GM12878 (cell line): ENCODE results near the gene C9orf50. TPM values are rescaled to one million over a fixed set of nuclear protein-coding genes. Genes with fewer than 3 reads are reported as not detected.
A peak's percentile ranks its signal among the peaks of the same experiment; 100 is the strongest.

Experiments
- BHLHE40 ChIP-seq, 2 experiments: fragments of 450-650 bp in 1 of 2; IDR thresholded peaks; 2 replicates each; pipeline ENCODE4 v1.6.1; 2011 to 2017; ENCODE audit warnings: low read depth in 2 of 2, borderline replicate concordance in 1 of 2, improper control_type of control experiment in 1 of 2, low read length in 1 of 2, mild to moderate bottlenecking in 1 of 2
- CHD1 ChIP-seq: IDR thresholded peaks from 2 replicates; pipeline ENCODE4 v1.6.1; 2012; ENCODE audit warnings: low read depth, low read length, improper control_type of control experiment
- DPF2 ChIP-seq: fragments of 450-650 bp; IDR thresholded peaks from 2 replicates; pipeline ENCODE4 v1.6.1; 2017; ENCODE audit warnings: mild to moderate bottlenecking
- FOXK2 ChIP-seq: fragments of 450-650 bp; IDR thresholded peaks from 2 replicates; pipeline ENCODE4 v1.6.1; 2017; ENCODE audit warnings: mild to moderate bottlenecking, moderate library complexity
- JUND ChIP-seq: IDR thresholded peaks from 2 replicates; pipeline ENCODE4 v1.6.1; 2012; ENCODE audit warnings: low read depth, mild to moderate bottlenecking, low read length, improper control_type of control experiment, moderate library complexity
- KDM1A ChIP-seq: fragments of 200-600 bp; sonication (generic); IDR thresholded peaks from 2 replicates; pipeline ENCODE4 v1.6.1; 2016; ENCODE audit warnings: borderline replicate concordance
- LARP7 ChIP-seq: fragments of 450-650 bp; IDR thresholded peaks from 2 replicates; pipeline ENCODE4 v1.6.1; 2017; ENCODE audit warnings: mild to moderate bottlenecking
- MEF2B ChIP-seq: fragments of 450-650 bp; IDR thresholded peaks from 2 replicates; pipeline ENCODE4 v1.6.1; 2018; ENCODE audit warnings: mild to moderate bottlenecking, moderate library complexity; ENCODE audit not compliant: partially characterized antibody, poor library complexity, severe bottlenecking
- PAX5 ChIP-seq: IDR thresholded peaks from 2 replicates; pipeline ENCODE4 v1.6.1; 2011; ENCODE audit warnings: low read depth, low read length, borderline replicate concordance
- POLR2AphosphoS5 ChIP-seq: IDR thresholded peaks from 2 replicates; pipeline ENCODE4 v1.6.1; 2011; ENCODE audit warnings: mild to moderate bottlenecking, low read length, inconsistent platforms
- PRDM15 ChIP-seq: fragments of 450-650 bp; formaldehyde crosslinking; IDR thresholded peaks from 2 replicates; pipeline ENCODE4 v1.4.0; 2020; ENCODE audit warnings: mild to moderate bottlenecking, moderate library complexity
- RB1 ChIP-seq: fragments of 450-650 bp; formaldehyde crosslinking; IDR thresholded peaks from 2 replicates; pipeline ENCODE4 v1.6.1; 2017; ENCODE audit warnings: mild to moderate bottlenecking, borderline replicate concordance
- RUNX3 ChIP-seq: IDR thresholded peaks from 2 replicates; pipeline ENCODE4 v1.6.1; 2012; ENCODE audit warnings: low read length, inconsistent platforms
- SIN3A ChIP-seq: IDR thresholded peaks from 2 replicates; pipeline ENCODE4 v1.6.1; 2012; ENCODE audit warnings: low read depth, low read length, improper control_type of control experiment
- TARDBP ChIP-seq: IDR thresholded peaks from 2 replicates; pipeline ENCODE4 v1.6.1; 2016; ENCODE audit warnings: borderline replicate concordance
- ZBTB40 ChIP-seq: fragments of 450-650 bp; IDR thresholded peaks from 2 replicates; pipeline ENCODE4 v1.6.1; 2016; ENCODE audit warnings: mild to moderate bottlenecking, moderate library complexity, borderline replicate concordance
- ZNF207 ChIP-seq: fragments of 450-650 bp; IDR thresholded peaks from 2 replicates; pipeline ENCODE4 v1.6.1; 2014; ENCODE audit warnings: antibody characterized with exemption, mild to moderate bottlenecking, borderline replicate concordance
- ZNF274 ChIP-seq: IDR thresholded peaks from one replicate; pipeline ENCODE4 v1.8.0; 2011; ENCODE audit not compliant: insufficient read length, insufficient read depth
- ZNF687 ChIP-seq: fragments of 450-650 bp; IDR thresholded peaks from 2 replicates; pipeline ENCODE4 v1.6.1; 2017; ENCODE audit warnings: mild to moderate bottlenecking, moderate library complexity
- polyA plus RNA-seq, 11 experiments: library from polyadenylated mRNA; depleted of rRNA in 4 of 11; unstranded in 6 of 11; stranded (reverse) in 5 of 11; fragments of >200 nt; fragmentation: Nextera tagmentation in 4 of 11; fragmentation: Illumina TruSeq in 1 of 11; extraction: Ambion mirVana in 4 of 11; extraction: Trizol in 1 of 11; gene quantifications; 1 replicate in 1 of 11; 2 replicates in 10 of 11; pipeline versions ENCODE4 v1.2.1 to v1.2.3, GENCODE V29; 2011 to 2016; ENCODE audit warnings: inconsistent platforms in 2 of 11, missing spikeins in 2 of 11, low read depth in 1 of 11
- total RNA-seq, 4 experiments: library from RNA; depleted of rRNA in 3 of 4; stranded (reverse); fragments of >200 nt in 3 of 4; fragmentation: Illumina TruSeq in 1 of 4; extraction: Trizol in 1 of 4; gene quantifications; 2 replicates each; pipeline versions ENCODE4 v1.2.1 to v1.2.3, GENCODE V29; 2013 to 2021

The C9orf50 gene
- total and polyA plus RNA-seq, 10 of the 15 experiments (the other 5 are each of a cell fraction or from before 2014, with no cell fraction given): not detected

GRCh38 chr9:129597355-129598088 is 23.4 kb downstream of the C9orf50 start (continued):
- TF ChIP-seq JUND (no peak), TARDBP (no peak), DPF2 (peak; percentile 61), POLR2AphosphoS5 (no peak), KDM1A (no peak), SIN3A (no peak), RUNX3 (0 out of 2 replicates have a peak, but pooled peaks have one; percentile 26), ZNF207 (0 out of 2 replicates have a peak, but pooled peaks have one; percentile 41), MEF2B (no peak), ZNF687 (peak; percentile 17; the same call in 1 of the 2 replicates), ZBTB40 (peak; percentile 19; the same call in 1 of the 2 replicates), CHD1 (no peak), PAX5 (peak; percentile 48; the same call in 1 of the 2 replicates), LARP7 (no peak; the same call in none of the 2 replicates), ZNF274 (no peak), RB1 (0 out of 2 replicates have a peak, but pooled peaks have one; percentile 43), PRDM15 (no peak), FOXK2 (no peak), BHLHE40 (IDR thresholded peaks at IDR 0.05; ENCODE audit: borderline replicate concordance in 1 of 2, low read depth in 2 of 2, low read length in 1 of 2) (peak in 1 of 2 experiments; percentile 39; a peak in 2 of 4 replicates)
